HG02571 (cell line): ENCODE data around the gene PLA2G6.
"Not testable (repeated sequence)": the region's sequence is repeated elsewhere in the genome, so short reads cannot be mapped to it uniquely, and the experiment has no call there.

Source experiments
- ATAC-seq: cut with Tn5 transposase; IDR thresholded peaks from one replicate; pipeline ENCODE4 v1.9.1; 2021; ENCODE audit warnings: mild to moderate bottlenecking, moderate library complexity; ENCODE audit not compliant: unreplicated experiment

The PLA2G6 gene

DNA sequence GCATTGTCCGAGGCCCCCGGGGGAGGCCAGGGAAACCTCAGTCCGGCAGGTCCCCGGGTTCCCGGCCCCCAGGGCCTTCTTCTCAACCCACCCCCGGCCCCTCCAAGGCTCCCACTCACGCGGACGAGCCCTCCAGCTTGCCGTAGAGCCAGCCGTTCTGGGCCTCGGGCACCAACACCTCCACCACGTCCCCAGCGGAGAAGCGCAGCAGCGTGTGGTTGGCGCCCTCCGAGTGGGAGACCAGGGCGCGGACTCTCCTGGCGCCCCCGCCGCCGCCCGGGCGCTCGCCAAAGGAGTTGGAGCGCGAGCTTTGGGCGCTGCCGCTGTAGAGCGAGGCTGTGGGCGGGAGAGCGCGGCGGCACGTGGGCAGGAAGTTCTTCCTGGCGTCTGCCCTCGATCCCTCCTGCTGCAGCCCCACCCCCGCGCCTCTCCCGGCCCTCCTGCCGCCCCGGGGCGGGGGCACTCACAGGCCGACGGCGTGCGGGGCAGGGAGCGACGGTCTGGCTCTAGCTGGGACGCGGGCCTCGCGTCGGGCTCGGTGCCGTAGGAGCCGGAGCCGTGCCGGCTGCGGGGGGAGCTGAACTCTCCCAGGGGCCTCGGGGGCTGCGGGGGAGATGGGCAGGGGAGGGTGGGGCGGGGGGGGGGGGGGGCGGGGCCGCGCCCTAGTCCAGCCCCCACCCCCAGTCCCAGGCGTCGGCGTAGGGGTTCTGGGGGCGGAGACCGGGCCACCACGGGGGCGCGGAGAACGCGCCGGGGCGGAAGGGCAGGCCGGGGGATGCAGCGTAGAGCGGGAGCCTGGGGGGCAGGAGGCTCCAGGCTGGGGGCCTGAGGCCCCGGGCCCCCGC lies 92.8 kb downstream of the PLA2G6 start:
- no peak for ATAC-seq

DNA sequence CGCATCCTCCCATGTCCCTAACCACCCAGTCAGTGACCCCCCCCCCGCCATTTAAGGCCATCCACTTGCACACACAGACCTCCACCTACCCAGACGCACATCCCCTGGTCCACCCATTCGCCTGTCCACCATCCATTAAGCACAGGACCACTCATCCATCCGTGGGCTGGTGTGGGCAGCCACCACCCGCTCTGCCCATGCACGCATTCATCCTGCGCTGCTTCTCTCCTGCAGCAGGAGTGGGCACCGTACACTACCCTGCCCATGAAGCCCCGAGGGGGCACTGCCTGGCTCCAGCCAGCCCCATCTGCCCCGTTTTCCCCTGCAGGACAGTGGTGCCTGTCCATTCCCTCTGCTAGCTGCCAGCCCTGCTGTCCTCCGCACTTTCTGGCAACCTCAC lies 93.8 kb downstream of the PLA2G6 start:
- no peak for ATAC-seq

DNA sequence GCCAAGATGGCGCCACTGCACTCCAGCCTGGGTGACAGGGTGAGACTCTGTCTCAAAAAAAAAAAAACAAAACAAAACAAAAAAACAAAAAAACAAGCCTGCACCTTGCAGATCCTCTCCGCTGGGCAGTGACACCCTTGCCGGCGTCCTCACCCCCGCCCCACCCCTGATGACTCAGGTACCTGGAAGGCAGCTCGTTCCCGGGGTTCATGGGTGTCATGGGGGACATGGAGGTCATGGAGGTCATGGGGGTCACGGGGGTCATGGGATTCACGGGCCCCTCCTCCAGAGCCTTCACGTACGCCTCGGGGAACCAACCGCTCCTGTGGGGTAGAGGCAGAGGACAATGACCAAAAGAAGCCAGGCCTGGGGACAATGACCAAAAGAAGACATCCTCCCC lies 94.7 kb downstream of the PLA2G6 start:
- ATAC-seq = no peak

DNA sequence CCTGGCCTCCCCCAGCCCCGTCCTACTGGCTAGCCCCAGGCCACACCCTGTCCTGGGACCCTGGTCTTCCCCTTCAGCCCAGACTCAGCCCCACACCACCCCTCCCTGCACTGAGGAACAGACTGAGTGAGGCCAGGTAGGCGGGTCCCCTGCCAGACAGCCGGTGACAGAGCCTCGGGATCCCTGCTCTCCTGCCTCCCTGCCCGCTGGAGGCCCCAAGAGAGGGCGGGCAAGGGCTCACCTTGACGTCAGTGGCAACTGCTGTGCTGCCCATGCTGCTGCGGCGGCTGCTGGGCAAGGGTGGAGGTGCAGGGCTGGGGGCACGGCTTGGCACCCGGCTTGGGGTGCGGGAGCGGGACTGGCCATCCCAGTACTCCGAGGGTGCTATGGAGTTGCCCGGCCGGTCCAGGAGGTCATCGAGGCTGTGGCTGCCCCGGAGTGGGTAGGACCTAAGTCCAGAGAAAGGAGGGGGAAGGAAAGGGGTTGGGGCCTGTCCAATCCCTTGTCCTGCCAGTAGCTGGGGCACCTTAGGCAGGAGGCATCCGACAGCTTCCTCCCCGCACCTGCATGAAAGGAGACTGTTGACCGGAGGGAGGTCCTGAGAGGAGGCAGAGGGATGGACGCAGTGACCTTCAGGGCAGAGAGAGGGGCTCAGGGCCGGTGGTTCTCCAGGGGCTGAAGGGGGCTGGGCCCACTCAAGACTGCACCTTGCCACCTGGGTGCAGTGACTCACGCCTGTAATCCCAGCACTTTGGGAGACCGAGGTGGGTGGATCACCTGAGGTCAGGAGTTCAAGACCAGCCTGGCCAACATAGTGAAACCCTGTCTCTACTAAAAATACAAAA lies 95.4 kb downstream of the PLA2G6 start:
- no peak for ATAC-seq

DNA sequence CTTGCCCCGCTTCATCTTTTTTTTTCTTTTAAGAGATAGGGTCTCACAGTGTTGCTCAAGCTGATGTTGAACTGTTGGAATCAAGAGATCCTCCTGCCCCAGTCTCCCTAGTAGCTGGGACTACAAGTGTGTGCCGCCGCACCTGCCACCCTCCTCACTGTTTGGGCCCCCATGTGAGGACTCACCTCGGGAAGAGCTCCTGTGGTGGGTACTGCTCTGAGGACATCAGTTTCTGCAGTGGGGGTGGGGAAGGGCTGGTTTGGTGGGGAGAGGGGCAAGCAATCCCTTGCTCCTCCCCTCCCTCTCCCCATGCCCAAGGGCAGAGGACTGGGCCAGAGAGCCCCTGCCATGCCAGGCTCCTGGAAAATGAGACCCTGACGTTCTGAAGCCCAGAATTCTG lies 96.1 kb downstream of the PLA2G6 start:
- ATAC-seq = no peak

DNA sequence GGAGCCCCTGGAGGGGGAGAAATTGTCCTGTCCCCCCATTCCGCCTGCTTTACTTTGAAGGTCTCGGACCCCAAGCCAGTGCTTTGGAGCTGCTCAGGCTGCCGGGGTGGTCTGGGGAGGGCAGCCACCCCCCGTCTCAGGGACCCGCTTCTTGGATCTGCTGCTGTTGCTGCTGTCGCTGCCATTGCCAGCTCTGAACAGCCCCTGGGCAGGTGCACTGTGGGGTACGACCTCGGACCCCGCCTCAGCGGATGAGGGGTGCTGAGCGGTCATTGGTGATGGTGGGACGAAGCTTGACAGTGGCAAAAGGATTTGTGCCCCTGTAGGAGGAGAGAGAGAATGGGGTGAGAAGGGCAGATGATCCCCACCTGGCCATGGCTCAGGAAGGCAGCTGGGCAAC lies 96.6 kb downstream of the PLA2G6 start:
- ATAC-seq = no peak

DNA sequence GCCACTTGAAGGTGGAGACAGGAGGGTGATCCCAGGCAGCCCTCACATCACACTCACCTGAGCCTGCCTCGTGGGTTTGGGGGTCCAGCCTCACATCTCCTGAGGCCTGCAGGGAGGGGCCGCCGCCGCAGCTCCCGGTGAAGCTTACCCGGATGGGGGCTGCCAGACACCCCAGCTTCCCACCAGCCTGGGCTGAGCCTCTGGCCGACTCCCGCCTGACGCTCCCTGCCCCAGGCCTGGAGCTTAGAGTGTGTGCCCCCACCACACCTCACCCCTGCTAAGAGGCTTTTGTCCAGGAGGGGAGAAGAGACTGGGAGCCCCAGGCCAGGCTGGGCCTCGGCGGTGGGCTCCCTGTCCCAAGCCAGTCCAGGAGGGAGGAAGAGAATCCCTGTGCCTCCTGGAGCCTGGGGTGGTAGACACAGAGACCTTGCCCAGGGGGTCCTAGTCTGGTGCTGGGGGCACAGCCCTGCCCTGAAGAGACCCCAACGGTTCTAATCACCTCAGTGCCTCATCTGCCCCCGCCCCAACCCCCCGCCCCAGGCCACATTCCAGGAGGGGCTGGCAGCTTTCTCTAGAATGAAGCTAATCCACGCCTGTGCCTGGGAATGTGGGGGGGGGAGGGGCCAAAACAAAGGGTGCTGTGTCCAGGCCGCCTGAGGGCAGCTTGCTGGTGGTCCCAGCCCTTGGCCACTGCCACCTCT lies 97.5 kb downstream of the PLA2G6 start, which contains the start of gene SLC16A8:
Gene SLC16A8, minus strand, starts transcription at position 254 of the 701 bp plus-strand sequence. CDS start 1,311 bp downstream, outside the sequence.
- no peak for ATAC-seq

DNA sequence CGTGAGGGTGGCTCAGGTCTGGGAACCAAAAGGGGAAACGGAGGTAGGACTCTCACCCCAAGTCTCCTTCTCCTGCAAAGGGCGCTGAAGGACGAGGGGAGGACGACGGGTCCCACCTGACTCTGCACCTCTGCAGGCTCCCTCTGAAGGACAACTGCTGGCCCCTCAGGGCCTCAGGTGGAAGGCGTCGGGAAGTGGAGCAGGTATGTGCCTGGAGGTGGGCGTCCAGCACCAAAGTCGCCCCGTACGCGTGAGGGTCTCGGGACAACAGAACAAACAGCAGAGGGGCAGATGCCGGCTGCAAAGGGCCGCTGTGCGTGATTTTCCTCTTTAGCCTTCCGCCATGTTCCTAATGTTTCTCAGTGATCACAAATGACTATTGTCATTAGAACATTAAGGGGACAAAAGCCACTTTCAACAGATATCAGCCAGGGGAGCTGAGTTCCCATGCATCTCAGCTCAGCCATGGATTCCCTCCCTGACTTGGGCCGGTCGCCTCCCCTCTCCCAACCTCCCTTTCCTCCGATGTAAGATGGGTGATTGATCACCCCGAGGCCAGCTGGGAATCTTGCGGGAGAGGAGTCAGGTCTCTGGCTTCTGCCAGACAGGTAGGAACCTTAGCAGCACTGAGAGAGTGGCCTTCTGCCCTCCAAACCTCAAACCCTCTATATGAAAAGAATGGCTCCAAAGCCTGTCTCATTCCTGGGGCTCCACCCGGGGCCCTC lies 98.5 kb downstream of the PLA2G6 start:
- no peak for ATAC-seq

DNA sequence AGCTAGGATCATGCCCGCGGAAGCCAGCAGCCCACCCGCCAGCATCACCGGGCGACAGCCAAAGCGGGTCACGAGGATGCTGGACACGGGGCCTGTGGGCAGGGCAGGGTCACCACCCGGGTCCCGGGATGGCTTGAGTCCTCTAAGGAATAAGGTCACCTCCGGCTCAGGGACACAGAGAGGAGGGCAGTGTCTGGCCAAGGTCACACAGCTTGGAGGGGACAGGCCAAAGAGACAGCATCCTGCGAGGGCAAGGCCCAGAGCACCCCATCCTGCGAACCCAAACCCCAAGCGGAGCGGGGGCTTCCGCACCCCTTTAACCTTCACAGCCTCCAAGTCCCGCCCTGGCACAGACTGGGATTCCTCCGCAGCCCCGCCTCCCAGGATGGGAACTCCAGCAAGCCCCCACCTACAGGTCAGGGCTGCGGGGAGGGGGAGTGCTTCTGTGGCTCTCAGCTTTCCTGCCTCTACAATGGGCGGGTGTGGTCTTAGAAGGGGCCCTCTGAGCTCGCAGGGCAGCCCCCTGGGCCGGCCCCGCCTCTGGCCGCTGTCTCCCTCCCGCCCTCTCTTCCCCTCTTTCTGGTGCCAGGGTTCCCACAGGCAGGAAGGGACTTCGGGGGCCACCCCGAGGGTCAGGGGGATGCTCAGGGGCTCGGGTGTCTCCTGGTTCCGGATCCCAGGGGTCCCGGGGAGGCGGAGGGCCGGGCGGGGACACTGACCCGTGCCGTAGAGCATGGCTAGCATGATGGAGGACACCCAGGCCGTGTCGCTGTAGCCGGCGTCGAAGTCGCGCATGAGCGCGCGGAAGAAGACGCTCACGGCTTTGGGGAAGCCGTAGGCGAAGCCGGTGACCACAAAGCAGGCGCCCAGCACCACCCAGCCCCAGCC lies 99.4 kb downstream of the PLA2G6 start:
- no peak for ATAC-seq

DNA sequence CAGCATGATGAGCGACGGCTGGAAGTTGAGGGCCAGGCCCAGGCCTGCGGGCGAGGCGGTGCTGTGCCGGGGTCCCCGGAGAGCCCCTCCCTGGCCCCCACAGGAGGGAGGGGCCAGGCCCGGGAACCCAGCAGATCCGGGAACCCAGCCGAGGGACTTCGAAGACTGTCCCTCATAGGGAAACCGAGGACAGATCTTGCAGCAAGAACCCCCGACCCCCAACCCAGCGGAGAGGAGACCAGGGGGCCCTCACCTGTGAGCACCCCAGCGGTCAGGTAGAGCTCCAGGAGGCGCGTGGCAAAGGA lies 100.0 kb downstream of the PLA2G6 start:
- ATAC-seq = no peak

DNA sequence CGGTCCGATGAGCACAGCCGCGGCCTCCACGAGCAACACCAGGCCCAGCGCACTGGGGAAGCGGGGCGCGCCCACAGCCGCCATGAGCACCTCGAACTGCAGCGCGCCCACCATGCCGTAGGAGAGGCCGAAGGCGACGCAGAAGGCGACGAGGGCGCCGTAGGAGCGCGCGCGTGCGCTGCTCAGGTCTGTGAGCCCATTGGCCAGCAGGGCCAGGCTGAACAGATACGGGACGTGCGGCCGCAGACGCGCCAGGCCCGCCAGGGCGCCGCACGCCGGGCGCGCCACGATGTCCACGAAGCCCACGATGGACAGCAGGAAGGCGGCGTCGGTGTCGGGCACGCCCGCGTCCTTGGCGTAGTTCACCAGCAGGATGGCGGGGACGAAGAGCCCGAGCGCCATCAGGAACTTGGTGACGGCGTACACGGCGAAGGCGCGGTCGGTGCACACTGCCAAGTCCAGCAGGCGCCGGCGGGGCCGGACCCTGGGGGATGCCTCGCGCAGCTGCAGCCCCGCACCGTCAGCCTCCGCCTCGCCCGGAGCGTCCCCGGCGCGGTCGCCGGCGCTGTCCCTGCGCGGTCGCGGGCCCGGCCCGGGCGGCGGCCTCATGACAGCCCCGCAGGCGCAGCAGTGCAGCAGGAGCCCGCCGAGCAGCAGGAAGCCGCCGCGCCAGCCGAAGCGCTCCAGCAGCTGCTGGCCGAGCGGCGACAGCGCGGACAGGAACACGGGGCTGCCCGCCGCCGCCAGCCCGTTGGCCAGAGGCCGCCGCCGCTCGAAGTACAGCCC lies 100.6 kb downstream of the PLA2G6 start:
- ATAC-seq = no peak

DNA sequence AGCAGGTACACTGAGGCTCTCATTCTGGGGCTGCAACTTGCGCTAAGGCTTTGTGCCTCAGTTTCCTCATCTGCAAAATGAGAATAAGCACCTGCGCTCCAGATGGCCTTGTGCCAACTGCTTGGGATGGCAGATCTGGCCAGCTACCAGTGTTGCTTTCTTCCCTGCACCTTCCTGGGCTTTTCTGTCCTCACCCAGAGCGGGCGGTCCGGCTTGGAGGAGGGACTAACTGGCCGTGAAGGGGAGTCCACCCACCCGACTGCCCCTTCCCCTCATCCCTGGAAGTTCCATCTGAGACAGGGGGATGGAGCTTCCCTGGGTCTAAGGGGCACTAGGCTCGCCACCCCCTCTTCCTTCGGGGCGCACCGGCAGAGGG lies 101.2 kb downstream of the PLA2G6 start:
- no peak for ATAC-seq

DNA sequence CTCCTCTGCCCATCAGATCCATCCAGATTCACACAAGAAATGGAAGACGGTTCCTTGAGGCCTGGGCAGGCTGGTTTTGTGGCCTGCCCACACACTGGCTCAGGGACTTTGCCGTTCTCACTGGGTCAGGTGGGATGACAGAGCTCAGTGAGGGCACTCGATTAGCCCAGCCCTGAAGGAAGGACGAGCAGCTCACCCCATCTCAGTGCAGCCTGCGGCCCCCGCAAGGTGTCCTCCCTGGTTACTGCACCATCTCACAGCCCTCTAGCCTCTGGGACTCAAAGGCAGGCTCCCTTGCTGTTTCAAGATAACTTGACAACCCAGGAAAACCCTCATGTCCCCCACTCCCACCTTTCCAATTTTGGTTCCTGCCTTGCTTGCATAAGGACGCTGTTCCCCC lies 101.8 kb downstream of the PLA2G6 start:
- no peak for ATAC-seq

DNA sequence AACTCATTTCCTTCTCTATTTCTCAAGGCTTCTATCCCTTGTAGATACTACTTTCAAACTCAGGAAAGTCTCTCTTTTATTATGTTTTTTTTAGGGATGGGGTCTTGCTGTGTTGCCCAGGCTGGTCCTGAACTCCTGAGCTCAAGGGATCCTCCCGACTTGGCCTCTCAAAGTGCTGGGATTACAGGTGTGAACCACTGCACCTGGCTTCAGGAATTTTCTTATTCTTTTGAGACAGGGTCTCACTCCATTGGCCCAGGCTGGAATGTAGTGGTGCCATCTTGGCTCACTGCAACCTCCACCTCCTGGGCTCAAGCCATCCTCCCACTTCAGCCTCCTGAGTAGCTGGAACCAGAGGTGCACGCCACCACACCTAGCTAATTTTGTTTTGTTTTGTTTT lies 102.4 kb downstream of the PLA2G6 start:
- ATAC-seq = not testable (repeated sequence)

DNA sequence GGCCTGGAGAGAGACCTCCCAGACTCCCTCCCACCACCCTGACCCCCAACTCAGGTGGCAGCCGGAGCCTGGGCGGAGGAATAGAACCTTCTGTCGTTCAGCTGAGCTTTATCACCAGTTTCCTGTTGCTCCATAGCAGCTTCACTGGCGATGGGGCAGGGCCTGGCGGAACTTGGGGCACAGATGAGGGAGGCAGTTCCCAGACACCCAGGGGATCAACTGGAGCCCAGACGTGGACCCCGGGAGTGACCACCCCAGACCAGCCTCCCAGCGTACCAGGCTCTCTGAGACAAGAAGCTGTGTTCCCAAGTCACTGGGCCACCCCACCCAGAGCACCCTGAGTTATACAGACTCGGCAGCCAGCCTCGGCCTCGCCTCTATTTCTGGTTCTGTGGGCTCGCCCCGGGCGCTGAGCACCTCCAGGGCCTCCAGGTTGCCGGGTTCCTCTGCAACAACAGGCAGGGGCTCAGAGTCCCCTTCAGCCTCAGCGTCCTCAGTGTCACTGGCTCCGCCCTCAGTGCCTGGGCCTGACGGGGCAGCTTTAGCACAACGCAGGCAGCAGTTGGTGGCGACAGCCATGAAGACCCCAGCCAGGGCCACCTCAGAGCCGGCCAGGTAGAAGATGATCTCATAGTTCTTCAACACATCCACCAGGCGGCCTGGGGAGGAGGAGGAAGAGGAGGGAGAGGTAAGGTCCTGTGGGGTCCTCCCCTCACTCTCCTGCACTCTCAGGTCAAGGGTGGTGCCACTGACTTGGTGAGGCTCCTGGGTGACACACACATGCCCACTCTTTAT lies 103.4 kb downstream of the PLA2G6 start:
- no peak for ATAC-seq

DNA sequence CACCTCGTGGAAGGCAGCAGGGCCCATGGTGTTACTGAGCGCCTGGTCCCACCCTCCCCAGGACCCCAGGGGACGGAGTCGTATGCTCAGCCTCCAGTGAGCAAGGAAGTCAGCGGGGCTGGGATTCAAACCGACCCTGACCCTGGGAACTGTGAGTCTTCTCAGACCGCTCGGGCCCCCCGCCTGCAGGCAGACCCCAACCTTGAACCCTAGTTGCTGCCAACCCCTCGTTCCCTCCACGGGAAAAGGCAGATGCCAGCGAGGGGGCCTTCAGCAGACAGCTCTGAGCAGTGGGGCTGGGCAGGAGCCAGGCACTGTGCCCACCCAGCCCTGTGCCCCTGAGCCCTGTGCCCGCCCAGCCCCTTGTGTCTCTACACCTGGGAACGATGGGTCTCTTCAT lies 104.0 kb downstream of the PLA2G6 start:
- no peak for ATAC-seq

DNA sequence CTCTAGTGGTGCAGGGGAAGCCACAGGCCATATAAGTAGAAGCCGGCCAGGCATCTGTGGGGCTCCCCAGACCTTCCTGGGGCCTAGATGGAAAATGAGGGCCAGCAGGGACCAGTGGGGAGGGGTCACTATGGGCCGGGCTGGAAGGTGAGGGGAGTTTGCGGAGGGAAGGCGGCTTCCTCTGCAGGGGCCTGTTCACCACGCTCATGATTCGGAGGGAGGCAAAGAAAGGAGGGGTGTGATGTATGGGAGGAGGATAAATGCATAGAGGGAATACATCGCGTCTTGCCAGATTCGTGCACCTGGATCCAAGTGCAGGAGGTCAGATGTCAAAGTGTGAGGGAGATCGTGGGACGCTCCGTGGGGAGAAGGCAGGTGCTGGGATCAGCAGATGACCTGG lies 104.5 kb downstream of the PLA2G6 start:
- ATAC-seq = no peak

DNA sequence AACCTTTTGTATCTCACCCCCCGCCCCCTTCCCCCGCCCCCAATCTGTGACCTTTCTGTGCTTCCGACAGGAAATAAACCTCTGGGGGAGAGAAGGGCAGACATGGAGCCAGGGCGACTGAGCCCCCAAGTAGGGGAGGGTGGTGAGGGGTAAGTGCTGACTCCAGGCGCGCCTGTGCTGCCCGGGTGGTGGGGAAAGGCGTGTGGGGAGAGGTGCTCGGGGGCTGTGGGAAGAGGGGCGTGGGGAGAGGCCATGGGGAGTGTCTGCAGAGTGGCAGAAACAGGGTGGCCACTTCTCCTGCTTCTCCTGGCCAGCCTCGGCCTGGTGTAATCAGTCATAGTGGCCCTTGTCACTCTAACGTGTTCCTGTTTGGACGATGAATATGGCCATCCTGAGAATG lies 105.7 kb downstream of the PLA2G6 start:
- no peak for ATAC-seq
